ENCODE results near the gene DYRK1A.
A peak's percentile ranks its signal among the peaks of the same experiment; 100 is the strongest.

Gene DYRK1A

GRCh38 chr21:37472581-37472980 lies 106.0 kb downstream of the DYRK1A start:
- TF ChIP-seq SCRT2 (tag by site-specific recombination; IDR thresholded peaks at IDR 0.05) = 0 out of 2 replicates have a peak, but pooled peaks have one; percentile 35
- TF ChIP-seq SETDB1 (IDR thresholded peaks at IDR 0.05; ENCODE audit: insufficient read length, low read length) = no peak
- TF ChIP-seq ZNF366 (tag by site-specific recombination; conservative IDR thresholded peaks at IDR 0.05) = no peak
- TF ChIP-seq EGR2 (tag by site-specific recombination; IDR thresholded peaks at IDR 0.05; ENCODE audit: low read depth) = no peak
- ChIA-PET CTCF (interaction anchor here (0.6 to 5.0 kb wide), 2 partner anchors 9 to 843 kb away, joined by 6 to 40 read pairs; no protein-coding TSS in a partner anchor), POLR2A (no interaction called here)

GRCh38 chr21:37473491-37473890 lies 106.9 kb downstream of the DYRK1A start:
- TF ChIP-seq ZNF2 (tag by site-specific recombination; IDR thresholded peaks at IDR 0.05) (no peak), ZNF184 (tag by site-specific recombination; IDR thresholded peaks at IDR 0.05) (no peak), ZNF513 (tag by site-specific recombination; IDR thresholded peaks at IDR 0.05) (no peak), GLIS2 (tag by site-specific recombination; IDR thresholded peaks at IDR 0.05) (no peak)
- peaks cover 1 to 8% of the 10 kb centered on the region in 2 experiments; a peak in 2 of 3 replicates for H3K36me3 ChIP-seq (ENCODE audit: control insufficient read depth in 2 of 2, insufficient read depth in 1 of 2, low read length in 2 of 2)
- H3K27ac ChIP-seq (ENCODE audit: extremely low read depth, low read depth, low read length) = no peak overlapping the region
- no peaks in the 10 kb centered on the region for H3K9me3 ChIP-seq (ENCODE audit: control insufficient read depth, insufficient read depth, low read depth, low read length)
- CTCF ChIA-PET = interaction anchor here (0.6 to 5.0 kb wide), 3 partner anchors 9 to 27 kb away, joined by 3 to 40 read pairs (median 4); no protein-coding TSS in a partner anchor
- no peaks in the 10 kb centered on the region for H3K4me1 ChIP-seq (ENCODE audit: control insufficient read depth, insufficient read depth, low read length)
- H3K4me3 ChIP-seq (ENCODE audit: low read depth, low read length) = no peak overlapping the region
- POLR2A ChIA-PET = no interaction called here

More at GRCh38 chr21:37472581-37472980, 106.0 kb downstream of the DYRK1A start:
- peaks cover 0 to 8% of the 10 kb centered on the region in 2 experiments; a peak in 1 of 3 replicates for H3K36me3 ChIP-seq (ENCODE audit: control insufficient read depth in 2 of 2, insufficient read depth in 1 of 2, low read length in 2 of 2)
- no peak overlapping the region for H3K4me3 ChIP-seq (ENCODE audit: low read depth, low read length)
- H3K27ac ChIP-seq (ENCODE audit: extremely low read depth, low read depth, low read length) = no peak overlapping the region
- no peaks in the 10 kb centered on the region for H3K9me3 ChIP-seq (ENCODE audit: control insufficient read depth, insufficient read depth, low read depth, low read length)
- H3K4me1 ChIP-seq (ENCODE audit: control insufficient read depth, insufficient read depth, low read length) = no peaks in the 10 kb centered on the region

GRCh38 chr21:37474342-37474741 lies 107.8 kb downstream of the DYRK1A start:
- no peak for TF ChIP-seq ZBTB17 (tag by site-specific recombination; IDR thresholded peaks at IDR 0.05)
- TF ChIP-seq KLF1 (tag by site-specific recombination; IDR thresholded peaks at IDR 0.05) = no peak
- no peak for TF ChIP-seq ZNF571 (tag by site-specific recombination; IDR thresholded peaks at IDR 0.05)
- no peak for TF ChIP-seq ZNF24 (tag by site-specific recombination; IDR thresholded peaks at IDR 0.05)
- TF ChIP-seq ZNF362 (tag by site-specific recombination; IDR thresholded peaks at IDR 0.05) = no peak
- no peak for TF ChIP-seq ZNF843 (tag by site-specific recombination; IDR thresholded peaks at IDR 0.05)
- TF ChIP-seq ZNF596 (tag by site-specific recombination; IDR thresholded peaks at IDR 0.05) = no peak
- TF ChIP-seq KLF16 (tag by site-specific recombination; IDR thresholded peaks at IDR 0.05) = no peak
- no peak for TF ChIP-seq ZNF18 (tag by site-specific recombination; IDR thresholded peaks at IDR 0.05)
- TF ChIP-seq ZNF704 (tag by site-specific recombination; IDR thresholded peaks at IDR 0.05) = no peak
- no peak for TF ChIP-seq ZNF561 (tag by site-specific recombination; IDR thresholded peaks at IDR 0.05; ENCODE audit: borderline replicate concordance)
- TF ChIP-seq BCL11B (tag by site-specific recombination; IDR thresholded peaks at IDR 0.05; ENCODE audit: low read depth) = no peak
- no peak for TF ChIP-seq ZNF510 (tag by site-specific recombination; IDR thresholded peaks at IDR 0.05; ENCODE audit: insufficient replicate concordance)
- no peak for TF ChIP-seq ZNF302 (tag by site-specific recombination; IDR thresholded peaks at IDR 0.05; ENCODE audit: low read depth)
- TF ChIP-seq ZFP41 (tag by site-specific recombination; IDR thresholded peaks at IDR 0.05; ENCODE audit: borderline replicate concordance) = no peak
- no peak for TF ChIP-seq ZNF791 (tag by site-specific recombination; IDR thresholded peaks at IDR 0.05)
- no peak for TF ChIP-seq KLF7 (tag by site-specific recombination; IDR thresholded peaks at IDR 0.05; ENCODE audit: borderline replicate concordance)
- TF ChIP-seq ZNF488 (tag by site-specific recombination; IDR thresholded peaks at IDR 0.05) = no peak
- no peak for TF ChIP-seq ZNF335 (tag by site-specific recombination; conservative IDR thresholded peaks at IDR 0.05)
- H3K36me3 ChIP-seq (ENCODE audit: control insufficient read depth in 2 of 2, insufficient read depth in 1 of 2, low read length in 2 of 2) = peaks cover 4% of the 10 kb centered on the region in 2 experiments
- ChIA-PET CTCF (interaction anchor here (0.6 to 5.0 kb wide), 3 partner anchors 10 to 223 kb away, joined by 3 to 40 read pairs (median 4); no protein-coding TSS in a partner anchor), POLR2A (no interaction called here)
- no peaks in the 10 kb centered on the region for H3K4me1 ChIP-seq (ENCODE audit: control insufficient read depth, insufficient read depth, low read length)
- H3K27ac ChIP-seq (ENCODE audit: extremely low read depth, low read depth, low read length) = no peak overlapping the region
- no peaks in the 10 kb centered on the region for H3K9me3 ChIP-seq (ENCODE audit: control insufficient read depth, insufficient read depth, low read depth, low read length)
- H3K4me3 ChIP-seq (ENCODE audit: low read depth, low read length) = no peak overlapping the region

Measured in HEK293 (cell line).